K562 (cell line): ENCODE data around the gene TUBA1A. TPM values are rescaled to one million over a fixed set of nuclear protein-coding genes. Genes with fewer than 3 reads are reported as not detected.

Experiments
- ARID1B ChIP-seq: fragments of 450-650 bp; IDR thresholded peaks from 2 replicates; pipeline ENCODE4 v1.6.1; 2016; ENCODE audit warnings: antibody characterized with exemption, mild to moderate bottlenecking, inconsistent platforms
- ELF1 ChIP-seq: fragments of 200-800 bp; sonication (Bioruptor generic); IDR thresholded peaks from 2 replicates; pipeline ENCODE4 v1.6.1; 2016; ENCODE audit warnings: missing genetic modification characterization, missing compliant biosample characterization
- EP300 ChIP-seq: IDR thresholded peaks from 2 replicates; pipeline ENCODE4 v1.6.1; 2012; ENCODE audit warnings: low read length, improper control_type of control experiment
- FOS ChIP-seq: IDR thresholded peaks from 3 replicates; pipeline ENCODE4 v1.6.1; 2011; ENCODE audit not compliant: insufficient read length; ENCODE audit errors: extremely low read depth
- MAFF ChIP-seq: IDR thresholded peaks from 2 replicates; pipeline ENCODE4 v1.6.1; 2012; ENCODE audit warnings: low read length, improper control_type of control experiment
- MAFG ChIP-seq: fragments of 450-650 bp; conservative IDR thresholded peaks from 2 replicates; pipeline ENCODE4 v1.6.1; 2016; ENCODE audit warnings: missing genetic modification characterization, missing compliant biosample characterization
- MCM7 ChIP-seq, 2 experiments: fragments of 450-650 bp; IDR thresholded peaks; 2 replicates each; pipeline ENCODE4 v1.6.1; 2016 to 2018
- MYC ChIP-seq, 2 experiments: fragments of 250-450 bp in 1 of 2; sonication (Bioruptor Pico) in 1 of 2; IDR thresholded peaks; 2 replicates each; pipeline versions ENCODE4 v1.5.1 to v1.6.1; 2012 to 2021; ENCODE audit warnings: low read depth in 2 of 2, borderline replicate concordance in 1 of 2, improper control_type of control experiment in 1 of 2, low read length in 1 of 2, mild to moderate bottlenecking in 1 of 2, moderate library complexity in 1 of 2
- PML ChIP-seq: IDR thresholded peaks from 2 replicates; pipeline ENCODE4 v1.6.1; 2012; ENCODE audit warnings: low read length, inconsistent platforms
- RCOR1 ChIP-seq, 2 experiments: IDR thresholded peaks; 2 replicates each; pipeline ENCODE4 v1.6.1; 2012; ENCODE audit warnings: low read depth in 2 of 2, low read length in 2 of 2, borderline replicate concordance in 1 of 2, improper control_type of control experiment in 1 of 2
- SAFB2 ChIP-seq: fragments of 200-400 bp; formaldehyde crosslinking; IDR thresholded peaks from 2 replicates; pipeline ENCODE4 v1.6.1; 2018; ENCODE audit warnings: borderline replicate concordance, low read length, low read depth, moderate library complexity; ENCODE audit not compliant: severe bottlenecking
- SMARCA4 ChIP-seq: fragments of 450-650 bp; IDR thresholded peaks from 2 replicates; pipeline ENCODE4 v1.6.1; 2016
- SP1 ChIP-seq: sonication (generic); formaldehyde crosslinking; IDR thresholded peaks from 2 replicates; pipeline ENCODE4 v1.8.1; 2022; ENCODE audit warnings: mild to moderate bottlenecking, missing genetic modification reagents
- SPI1 ChIP-seq: IDR thresholded peaks from 2 replicates; pipeline ENCODE4 v1.6.1; 2011; ENCODE audit warnings: low read depth, low read length, control low read depth, borderline replicate concordance
- SRSF7 ChIP-seq: fragments of 200-400 bp; formaldehyde crosslinking; optimal IDR thresholded peaks from 2 replicates; pipeline ENCODE3; 2017; ENCODE audit warnings: mild to moderate bottlenecking, low read depth, low read length
- TEAD4 ChIP-seq, 2 experiments: sonication (generic) in 1 of 2; formaldehyde crosslinking in 1 of 2; IDR thresholded peaks; 2 replicates each; pipeline versions ENCODE4 v1.6.1 to v1.8.0; 2012 to 2022; ENCODE audit warnings: borderline replicate concordance in 1 of 2, inconsistent platforms in 1 of 2, low read length in 1 of 2, mild to moderate bottlenecking in 1 of 2, missing genetic modification reagents in 1 of 2
- ZNF224 ChIP-seq: sonication (generic); formaldehyde crosslinking; IDR thresholded peaks from 2 replicates; pipeline ENCODE4 v1.8.0; 2022; ENCODE audit warnings: mild to moderate bottlenecking, missing genetic modification reagents
- ZNF263 ChIP-seq: sonication (generic); formaldehyde crosslinking; IDR thresholded peaks from 2 replicates; pipeline ENCODE4 v1.8.0; 2022; ENCODE audit warnings: mild to moderate bottlenecking, missing genetic modification reagents, borderline replicate concordance
- ZNF282 ChIP-seq: sonication (generic); formaldehyde crosslinking; IDR thresholded peaks from 2 replicates; pipeline ENCODE4 v1.8.1; 2023; ENCODE audit warnings: missing genetic modification reagents
- ZNF354B ChIP-seq: fragments of 250-450 bp; sonication (Bioruptor Pico); IDR thresholded peaks from 2 replicates; pipeline ENCODE4 v1.4.0; 2020
- polyA plus RNA-seq, 8 experiments: library from polyadenylated mRNA; depleted of rRNA in 4 of 8; stranded (reverse) in 5 of 8; unstranded in 3 of 8; fragments of >200 nt; fragmentation: Nextera tagmentation in 2 of 8; fragmentation: Illumina TruSeq in 1 of 8; extraction: Ambion mirVana in 2 of 8; extraction: Trizol in 1 of 8; gene quantifications; 2 replicates each; pipeline versions ENCODE4 v1.2.1 to v1.2.3, GENCODE V29; 2011 to 2014; ENCODE audit warnings: inconsistent platforms in 1 of 8, missing spikeins in 1 of 8
- total RNA-seq, 7 experiments: library from RNA; depleted of rRNA in 6 of 7; stranded (reverse); fragments of >200 nt in 6 of 7; fragmentation: Illumina TruSeq in 2 of 7; extraction: Trizol in 2 of 7; gene quantifications; 2 replicates each; pipeline versions ENCODE4 v1.2.1 to v1.2.3, GENCODE V29; 2011 to 2021; ENCODE audit warnings: low replicate concordance in 1 of 7
- TF ChIP-seq, protein P1 (sequence below): sonication (generic); formaldehyde crosslinking; IDR thresholded peaks from 2 replicates; pipeline ENCODE4 v1.9.0; 2022; ENCODE audit warnings: mild to moderate bottlenecking, missing genetic modification reagents
- TF ChIP-seq, protein P2 (sequence below): fragments of 450-650 bp; formaldehyde crosslinking; IDR thresholded peaks from 2 replicates; pipeline ENCODE4 v1.4.0; 2022; ENCODE audit warnings: mild to moderate bottlenecking, moderate library complexity
- TF ChIP-seq, protein P3 (sequence below): fragments of 200-800 bp; sonication (Bioruptor generic); IDR thresholded peaks from 2 replicates; pipeline ENCODE4 v1.6.1; 2017; ENCODE audit warnings: missing genetic modification characterization, missing compliant biosample characterization
- TF ChIP-seq, protein P4 (sequence below): sonication (generic); formaldehyde crosslinking; IDR thresholded peaks from 2 replicates; pipeline ENCODE4 v1.8.0; 2022; ENCODE audit warnings: mild to moderate bottlenecking, missing genetic modification reagents

Gene TUBA1A
- total and polyA plus RNA-seq, 9 of the 15 experiments (the other 6 are each of a cell fraction or from before 2014, with no cell fraction given): 7.4 to 45.1 (median 11.9) TPM

DNA sequence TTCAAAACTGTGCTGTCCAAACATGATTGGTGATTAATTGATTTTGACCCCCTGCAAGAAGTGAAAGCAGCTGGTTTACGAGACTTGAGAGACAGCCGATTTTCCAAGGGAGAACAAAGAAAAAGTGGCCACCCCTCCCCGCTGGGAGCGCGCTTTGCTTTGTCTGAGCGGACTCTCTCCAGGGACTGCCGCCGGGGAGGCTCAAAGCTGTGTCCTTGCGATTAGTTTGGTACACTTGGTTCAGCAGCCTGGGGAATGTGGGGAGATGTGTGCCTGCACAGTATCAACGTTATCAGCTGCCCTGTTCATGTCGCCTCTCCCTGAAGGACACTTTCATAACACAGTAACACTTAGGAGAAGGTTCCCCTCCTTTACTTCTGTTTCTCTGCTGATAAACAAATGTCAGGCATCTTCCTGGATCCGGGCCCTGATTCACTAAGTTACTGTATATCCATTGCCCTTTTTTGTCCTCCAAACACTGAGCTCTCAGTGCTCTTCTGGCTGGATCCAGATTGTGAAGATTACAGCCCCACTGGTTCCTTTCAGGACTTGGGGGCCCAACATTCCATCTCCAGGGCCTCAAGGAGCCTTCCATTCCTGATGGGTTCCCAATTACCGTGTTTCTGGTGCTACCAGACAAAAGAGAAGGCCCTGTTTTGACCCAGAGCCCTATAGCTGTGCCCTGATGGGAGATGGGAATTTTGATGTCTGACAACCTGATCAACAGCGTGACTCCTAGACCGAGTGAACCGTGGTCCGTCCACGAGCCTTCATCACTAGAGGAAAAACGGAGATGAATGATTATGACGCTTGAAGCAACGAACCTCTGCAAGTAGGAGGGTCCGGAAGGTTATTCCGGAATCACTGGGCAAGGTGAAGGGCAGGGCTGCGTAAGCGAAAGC lies 44.3 kb upstream of the TUBA1A start (continued):
- TF ChIP-seq SAFB2: no peak
- TF ChIP-seq ZNF282 (CRISPR knock-in tag): no peak
- peak; percentile 96 for TF ChIP-seq PML
- TF ChIP-seq MCM7 (IDR thresholded peaks at IDR 0.05): no peak
- peak; percentile 62; the same call in 1 of the 2 replicates for TF ChIP-seq MYC (IDR thresholded peaks at IDR 0.05; ENCODE audit: low read depth, low read length)
- no peak for TF ChIP-seq MYC (CRISPR knock-in tag; IDR thresholded peaks at IDR 0.05; ENCODE audit: borderline replicate concordance, low read depth)
- no peak for TF ChIP-seq ZNF354B (CRISPR knock-in tag)
- TF ChIP-seq, protein P1, sequence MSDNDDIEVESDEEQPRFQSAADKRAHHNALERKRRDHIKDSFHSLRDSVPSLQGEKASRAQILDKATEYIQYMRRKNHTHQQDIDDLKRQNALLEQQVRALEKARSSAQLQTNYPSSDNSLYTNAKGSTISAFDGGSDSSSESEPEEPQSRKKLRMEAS (CRISPR knock-in tag): peak; percentile 88
- peak; percentile 94 to 97 for TF ChIP-seq RCOR1 (IDR thresholded peaks at IDR 0.05; ENCODE audit: borderline replicate concordance in 1 of 2, low read depth in 2 of 2, low read length in 2 of 2)
- TF ChIP-seq ELF1 (tag): no peak
- peak; percentile 88 for TF ChIP-seq EP300
- TF ChIP-seq SPI1: no peak
- no peak for TF ChIP-seq SRSF7
- peak; percentile 98 for TF ChIP-seq ARID1B
- TF ChIP-seq SMARCA4: peak; percentile 97
- TF ChIP-seq, protein P2, sequence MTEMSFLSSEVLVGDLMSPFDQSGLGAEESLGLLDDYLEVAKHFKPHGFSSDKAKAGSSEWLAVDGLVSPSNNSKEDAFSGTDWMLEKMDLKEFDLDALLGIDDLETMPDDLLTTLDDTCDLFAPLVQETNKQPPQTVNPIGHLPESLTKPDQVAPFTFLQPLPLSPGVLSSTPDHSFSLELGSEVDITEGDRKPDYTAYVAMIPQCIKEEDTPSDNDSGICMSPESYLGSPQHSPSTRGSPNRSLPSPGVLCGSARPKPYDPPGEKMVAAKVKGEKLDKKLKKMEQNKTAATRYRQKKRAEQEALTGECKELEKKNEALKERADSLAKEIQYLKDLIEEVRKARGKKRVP (CRISPR knock-in tag): no peak
- no peak for TF ChIP-seq MAFG (tag)
- TF ChIP-seq MAFF: peak; percentile 1; the same call in 1 of the 2 replicates
- TF ChIP-seq TEAD4 (IDR thresholded peaks at IDR 0.05; ENCODE audit: low read length): peak; percentile 99
- no peak for TF ChIP-seq TEAD4 (CRISPR knock-in tag; IDR thresholded peaks at IDR 0.05; ENCODE audit: borderline replicate concordance)
- no peak for TF ChIP-seq SP1 (CRISPR knock-in tag)
- TF ChIP-seq, protein P3, sequence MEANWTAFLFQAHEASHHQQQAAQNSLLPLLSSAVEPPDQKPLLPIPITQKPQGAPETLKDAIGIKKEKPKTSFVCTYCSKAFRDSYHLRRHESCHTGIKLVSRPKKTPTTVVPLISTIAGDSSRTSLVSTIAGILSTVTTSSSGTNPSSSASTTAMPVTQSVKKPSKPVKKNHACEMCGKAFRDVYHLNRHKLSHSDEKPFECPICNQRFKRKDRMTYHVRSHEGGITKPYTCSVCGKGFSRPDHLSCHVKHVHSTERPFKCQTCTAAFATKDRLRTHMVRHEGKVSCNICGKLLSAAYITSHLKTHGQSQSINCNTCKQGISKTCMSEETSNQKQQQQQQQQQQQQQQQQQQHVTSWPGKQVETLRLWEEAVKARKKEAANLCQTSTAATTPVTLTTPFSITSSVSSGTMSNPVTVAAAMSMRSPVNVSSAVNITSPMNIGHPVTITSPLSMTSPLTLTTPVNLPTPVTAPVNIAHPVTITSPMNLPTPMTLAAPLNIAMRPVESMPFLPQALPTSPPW (CRISPR knock-in tag): peak; percentile 74
- no peak for TF ChIP-seq FOS
- TF ChIP-seq, protein P4, sequence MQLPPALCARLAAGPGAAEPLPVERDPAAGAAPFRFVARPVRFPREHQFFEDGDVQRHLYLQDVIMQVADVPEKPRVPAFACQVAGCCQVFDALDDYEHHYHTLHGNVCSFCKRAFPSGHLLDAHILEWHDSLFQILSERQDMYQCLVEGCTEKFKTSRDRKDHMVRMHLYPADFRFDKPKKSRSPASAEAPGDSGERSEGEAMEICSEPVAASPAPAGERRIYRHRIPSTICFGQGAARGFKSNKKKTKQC: no peak
- TF ChIP-seq ZNF224 (CRISPR knock-in tag): no peak
- peak; percentile 37; the same call in 1 of the 2 replicates for TF ChIP-seq ZNF263 (CRISPR knock-in tag)
